Mesenchymal stem cell (in vitro differentiated cells and primary cell): Measurements from ENCODE around the gene LPAR3.
A peak's percentile ranks its signal among the peaks of the same experiment; 100 is the strongest.

Source experiments
- DNase-seq: peaks from one replicate; pipeline ENCODE4 v3.0.0-alpha.2; 2013
- H2AFZ ChIP-seq: one replicate; pipeline ENCODE4 v1.6.1; 2013; ENCODE audit warnings: low read depth, mild to moderate bottlenecking, control low read depth, inconsistent platforms, low read length, moderate library complexity
- H2AK5ac ChIP-seq: 2 replicates; pipeline ENCODE4 v1.6.1; 2013; ENCODE audit warnings: low read length, moderate library complexity, mild to moderate bottlenecking, inconsistent platforms; ENCODE audit not compliant: severe bottlenecking
- H2BK120ac ChIP-seq: one replicate; pipeline ENCODE4 v1.6.1; 2013; ENCODE audit warnings: low read depth, mild to moderate bottlenecking, inconsistent platforms, low read length, moderate library complexity
- H2BK12ac ChIP-seq, 2 experiments: one replicate each; pipeline ENCODE4 v1.6.1; 2013; ENCODE audit warnings: inconsistent platforms in 2 of 2, low read length in 2 of 2, mild to moderate bottlenecking in 2 of 2, moderate library complexity in 2 of 2, control low read depth in 1 of 2
- H2BK15ac ChIP-seq: one replicate; pipeline ENCODE4 v1.6.1; 2013; ENCODE audit warnings: mild to moderate bottlenecking, low read depth, inconsistent platforms; ENCODE audit not compliant: poor library complexity, severe bottlenecking
- H2BK5ac ChIP-seq: 2 replicates; pipeline ENCODE4 v1.6.1; 2013; ENCODE audit warnings: low read depth, mild to moderate bottlenecking, low read length, control low read depth, inconsistent platforms; ENCODE audit not compliant: poor library complexity, severe bottlenecking
- H3K14ac ChIP-seq, 2 experiments: one replicate each; pipeline ENCODE4 v1.6.1; 2013; ENCODE audit warnings: inconsistent platforms in 2 of 2, low read length in 2 of 2, control low read depth in 1 of 2, mild to moderate bottlenecking in 1 of 2, moderate library complexity in 1 of 2
- H3K18ac ChIP-seq, 2 experiments: one replicate each; pipeline ENCODE4 v1.6.1; 2013; ENCODE audit warnings: inconsistent platforms in 2 of 2, low read length in 2 of 2, control low read depth in 1 of 2, low read depth in 1 of 2, mild to moderate bottlenecking in 1 of 2
- H3K23ac ChIP-seq, 2 experiments: one replicate each; pipeline ENCODE4 v1.6.1; 2013; ENCODE audit warnings: inconsistent platforms in 2 of 2, low read length in 2 of 2, mild to moderate bottlenecking in 2 of 2, moderate library complexity in 2 of 2, control low read depth in 1 of 2
- H3K27ac ChIP-seq: 2 replicates; pipeline ENCODE4 v1.5.1; 2013; ENCODE audit warnings: mild to moderate bottlenecking, moderate library complexity, low read length, control low read depth, inconsistent platforms; ENCODE audit not compliant: poor library complexity, severe bottlenecking
- H3K27me3 ChIP-seq, 2 experiments: 2 replicates each; pipeline versions ENCODE4 v1.6.1 to v1.7.0; 2013; ENCODE audit warnings: low read length in 2 of 2, mild to moderate bottlenecking in 2 of 2, moderate library complexity in 2 of 2, control low read depth in 1 of 2, inconsistent platforms in 1 of 2; ENCODE audit not compliant: control insufficient read depth in 1 of 2, insufficient read depth in 1 of 2
- H3K36me3 ChIP-seq, 2 experiments: 2 replicates each; pipeline versions ENCODE4 v1.6.1 to v1.7.0; 2013; ENCODE audit warnings: low read length in 2 of 2, control low read depth in 1 of 2, inconsistent platforms in 1 of 2, low read depth in 1 of 2, mild to moderate bottlenecking in 1 of 2; ENCODE audit not compliant: insufficient read depth in 2 of 2, control insufficient read depth in 1 of 2
- H3K4ac ChIP-seq, 2 experiments: one replicate each; pipeline ENCODE4 v1.6.1; 2013; ENCODE audit warnings: inconsistent platforms in 2 of 2, low read length in 2 of 2, mild to moderate bottlenecking in 2 of 2, moderate library complexity in 2 of 2, control low read depth in 1 of 2, low read depth in 1 of 2
- H3K4me1 ChIP-seq: 2 replicates; pipeline ENCODE4 v1.6.1; 2013; ENCODE audit warnings: low read depth, low read length, control low read depth; ENCODE audit not compliant: control insufficient read depth, insufficient read depth
- H3K4me2 ChIP-seq: 2 replicates; pipeline ENCODE4 v1.6.1; 2013; ENCODE audit warnings: low read length, mild to moderate bottlenecking, inconsistent platforms; ENCODE audit not compliant: poor library complexity, severe bottlenecking
- H3K4me3 ChIP-seq, 2 experiments: 2 replicates each; pipeline versions ENCODE4 v1.5.1 to v1.7.0; 2013; ENCODE audit warnings: low read length in 2 of 2, mild to moderate bottlenecking in 2 of 2, control low read depth in 1 of 2, low read depth in 1 of 2; ENCODE audit not compliant: insufficient read depth in 1 of 2
- H3K79me1 ChIP-seq: replicated peaks from 2 replicates; pipeline ENCODE4 v1.6.1; 2013; ENCODE audit warnings: mild to moderate bottlenecking, control low read depth, low read length, inconsistent platforms; ENCODE audit not compliant: poor library complexity, severe bottlenecking
- H3K9ac ChIP-seq: 2 replicates; pipeline ENCODE4 v1.7.0; 2013; ENCODE audit warnings: mild to moderate bottlenecking, low read length, moderate library complexity
- H3K9me3 ChIP-seq: 2 replicates; pipeline ENCODE4 v1.7.0; 2013; ENCODE audit warnings: mild to moderate bottlenecking, low read length; ENCODE audit not compliant: control insufficient read depth
- H4K8ac ChIP-seq: one replicate; pipeline ENCODE4 v1.6.1; 2013; ENCODE audit warnings: inconsistent platforms, mild to moderate bottlenecking, low read length, moderate library complexity
- H4K91ac ChIP-seq: one replicate; pipeline ENCODE4 v1.6.1; 2013; ENCODE audit warnings: mild to moderate bottlenecking, low read length, inconsistent platforms
- WGBS: methylation state at CpG from one replicate; pipeline ENCODE4 v1.1.7; 2013; ENCODE audit warnings: mixed read lengths; 5-methylcytosine and 5-hydroxymethylcytosine counted together

Gene LPAR3

DNA sequence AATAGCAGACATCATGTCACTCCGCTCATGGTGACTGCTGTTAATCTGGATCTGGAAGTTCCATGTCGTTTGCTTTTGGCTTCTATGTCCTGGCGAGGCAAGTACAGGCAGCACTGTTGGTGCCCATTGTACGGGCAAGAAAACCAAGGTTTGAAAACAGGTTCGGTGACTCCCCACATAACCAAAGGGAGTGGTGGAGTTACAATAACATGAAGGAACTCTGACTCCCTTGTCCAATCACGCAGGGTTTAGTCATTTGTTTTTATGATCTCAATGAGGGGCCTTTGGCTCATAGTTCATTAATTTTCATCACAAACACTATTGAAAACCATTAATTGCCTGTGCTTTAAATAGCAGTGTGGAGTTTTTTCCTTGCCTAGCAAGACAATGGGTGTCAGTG lies 119.8 kb downstream of the LPAR3 start:
- Histone ChIP-seq H2BK120ac (no peak overlapping the region), H2AFZ (no peak overlapping the region), H2AK5ac (no peak overlapping the region), H3K4me1 (peaks cover 1% of the 10 kb centered on the region), H4K8ac (no peak overlapping the region), H3K23ac (no peak overlapping the region), H3K36me3 (no peaks in the 10 kb centered on the region), H3K4me2 (no peak overlapping the region), H2BK5ac (no peak overlapping the region), H4K91ac (no peak overlapping the region), H3K27me3 (peaks cover 6 to 33% of the 10 kb centered on the region in 2 experiments), H2BK15ac (no peak overlapping the region), H3K27ac (no peak overlapping the region), H3K4ac (no peak overlapping the region), H3K79me1 (no peaks in the 10 kb centered on the region), H3K9ac (no peak overlapping the region), H2BK12ac (no peak overlapping the region), H3K9me3 (no peaks in the 10 kb centered on the region), H3K4me3 (no peak overlapping the region), H3K18ac (no peak overlapping the region), H3K14ac (no peak overlapping the region)
- WGBS, result 88% methylated on average over 6 of the region's 6 CpGs
- no peak for DNase-seq

DNA sequence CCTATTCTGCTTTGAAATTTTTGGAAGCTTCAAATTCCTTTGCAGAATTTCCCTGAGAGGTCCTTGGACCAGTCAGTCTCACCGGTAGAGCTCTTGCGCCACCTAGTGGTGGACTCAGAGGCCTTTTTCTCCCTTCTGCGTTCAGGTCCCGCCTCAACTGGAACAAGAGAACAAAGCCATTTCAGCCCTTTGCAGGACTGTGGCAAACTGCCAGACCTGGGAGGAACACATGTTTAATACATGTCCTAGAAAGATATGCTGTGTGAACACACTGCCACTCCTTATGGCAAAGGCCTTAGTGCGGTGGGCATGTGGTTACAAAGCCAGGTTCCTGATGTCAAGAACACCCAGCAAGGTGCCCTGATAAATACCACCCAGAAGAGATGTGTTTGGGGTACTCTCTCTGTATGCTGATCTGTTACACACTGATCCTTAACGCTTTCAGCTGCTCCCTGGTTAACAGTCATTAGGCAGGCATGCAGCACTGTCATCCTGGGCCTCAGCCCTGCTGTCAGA lies 120.5 kb downstream of the LPAR3 start:
- H2AK5ac ChIP-seq, result no peak overlapping the region
- no peak overlapping the region for H4K8ac ChIP-seq
- peak; percentile 75 for DNase-seq
- no peak overlapping the region for H2BK120ac ChIP-seq
- H2BK15ac ChIP-seq, result no peak overlapping the region
- H3K18ac ChIP-seq, result no peak overlapping the region
- no peak overlapping the region for H3K4me3 ChIP-seq
- H2BK12ac ChIP-seq, result peak overlapping the region in 1 of 2 experiments; percentile 56
- H3K23ac ChIP-seq, result no peak overlapping the region
- H3K4me2 ChIP-seq, result no peak overlapping the region
- no peaks in the 10 kb centered on the region for H3K79me1 ChIP-seq
- H3K4ac ChIP-seq, result no peak overlapping the region
- H3K36me3 ChIP-seq, result no peaks in the 10 kb centered on the region
- H3K27me3 ChIP-seq, result peaks cover 11 to 40% of the 10 kb centered on the region in 2 experiments
- no peak overlapping the region for H3K14ac ChIP-seq
- 13% methylated on average over 6 of the region's 6 CpGs for WGBS
- peak overlapping the region; percentile 13 for H3K9ac ChIP-seq
- H4K91ac ChIP-seq, result no peak overlapping the region
- H3K27ac ChIP-seq, result no peak overlapping the region
- no peak overlapping the region for H2AFZ ChIP-seq
- no peaks in the 10 kb centered on the region for H3K9me3 ChIP-seq
- no peak overlapping the region for H2BK5ac ChIP-seq
- H3K4me1 ChIP-seq, result peaks cover 1% of the 10 kb centered on the region

DNA sequence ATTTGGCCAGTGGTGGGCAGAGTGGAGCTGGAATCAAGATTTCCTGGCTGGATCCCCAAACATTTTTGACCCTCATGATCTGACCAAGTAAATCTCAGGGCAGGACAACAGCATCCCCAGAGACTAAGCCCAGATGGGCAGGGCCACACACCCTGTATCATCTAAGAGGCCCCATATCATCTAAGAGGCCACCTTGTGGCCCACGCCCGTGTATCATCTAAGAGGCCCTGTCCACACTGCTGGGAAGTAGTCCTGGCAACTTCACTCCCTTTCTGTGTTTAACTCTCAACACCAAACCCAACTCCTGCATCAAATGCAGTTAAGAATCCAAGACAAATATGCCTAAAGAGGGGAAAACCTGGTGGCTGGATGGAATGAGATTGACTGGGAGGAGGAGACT lies 121.1 kb downstream of the LPAR3 start:
- H2AFZ ChIP-seq, result no peak overlapping the region
- H3K27me3 ChIP-seq, result peaks cover 11 to 41% of the 10 kb centered on the region in 2 experiments
- no peak overlapping the region for H4K91ac ChIP-seq
- WGBS, result 100% methylated on average over 2 of the region's 2 CpGs
- H2AK5ac ChIP-seq, result no peak overlapping the region
- H3K4me2 ChIP-seq, result no peak overlapping the region
- no peak overlapping the region for H2BK12ac ChIP-seq
- H3K36me3 ChIP-seq, result no peaks in the 10 kb centered on the region
- no peak overlapping the region for H3K9ac ChIP-seq
- no peak overlapping the region for H3K4me3 ChIP-seq
- H3K79me1 ChIP-seq, result no peaks in the 10 kb centered on the region
- no peak overlapping the region for H2BK5ac ChIP-seq
- no peak overlapping the region for H3K27ac ChIP-seq
- H4K8ac ChIP-seq, result no peak overlapping the region
- H3K18ac ChIP-seq, result no peak overlapping the region
- H3K14ac ChIP-seq, result no peak overlapping the region
- DNase-seq, result no peak
- H3K23ac ChIP-seq, result no peak overlapping the region
- no peaks in the 10 kb centered on the region for H3K9me3 ChIP-seq
- peaks cover 1% of the 10 kb centered on the region for H3K4me1 ChIP-seq
- H2BK120ac ChIP-seq, result no peak overlapping the region
- no peak overlapping the region for H2BK15ac ChIP-seq
- H3K4ac ChIP-seq, result peak overlapping the region in 1 of 2 experiments; percentile 54

DNA sequence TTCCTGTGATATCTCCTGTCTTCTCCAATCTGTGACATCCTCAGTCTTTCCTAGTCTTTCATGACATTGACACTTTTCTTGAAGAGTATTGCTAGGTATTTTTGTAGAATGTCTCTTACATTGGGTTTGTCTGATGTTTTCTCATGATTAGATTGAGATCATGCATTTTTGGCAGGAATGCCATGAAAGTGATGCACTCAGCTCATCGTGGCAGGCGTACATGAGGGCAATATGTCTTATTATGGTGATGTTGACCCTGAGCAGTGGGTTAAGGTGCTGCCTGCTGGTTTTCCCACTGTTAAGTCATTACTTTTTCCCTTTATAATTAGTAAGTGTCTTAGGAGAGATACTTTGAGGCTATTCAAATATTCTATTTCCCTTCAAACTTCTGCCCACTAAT lies 122.5 kb downstream of the LPAR3 start:
- Histone ChIP-seq H3K9ac (no peak overlapping the region), H3K79me1 (no peaks in the 10 kb centered on the region), H2AK5ac (no peak overlapping the region), H2BK120ac (no peak overlapping the region), H3K4me3 (no peak overlapping the region), H3K27me3 (peaks cover 24 to 49% of the 10 kb centered on the region in 2 experiments), H2BK12ac (no peak overlapping the region), H3K9me3 (no peaks in the 10 kb centered on the region), H3K4me1 (peaks cover 1% of the 10 kb centered on the region), H3K4me2 (no peak overlapping the region), H3K36me3 (no peaks in the 10 kb centered on the region), H3K4ac (no peak overlapping the region), H3K23ac (no peak overlapping the region), H2BK5ac (no peak overlapping the region), H2BK15ac (no peak overlapping the region), H3K27ac (no peak overlapping the region), H3K14ac (no peak overlapping the region), H2AFZ (no peak overlapping the region), H4K91ac (no peak overlapping the region), H3K18ac (no peak overlapping the region), H4K8ac (no peak overlapping the region)
- no peak for DNase-seq
- 90% methylated on average over 2 of the region's 2 CpGs for WGBS
